NCI-H1436 (cell line): ENCODE measurements around the gene ADARB1.

ENCODE experiments used
- DNase-seq: peaks from one replicate; lab custom pipeline; 2025; lab: John Stamatoyannopoulos, UW

ADARB1 gene

DNA sequence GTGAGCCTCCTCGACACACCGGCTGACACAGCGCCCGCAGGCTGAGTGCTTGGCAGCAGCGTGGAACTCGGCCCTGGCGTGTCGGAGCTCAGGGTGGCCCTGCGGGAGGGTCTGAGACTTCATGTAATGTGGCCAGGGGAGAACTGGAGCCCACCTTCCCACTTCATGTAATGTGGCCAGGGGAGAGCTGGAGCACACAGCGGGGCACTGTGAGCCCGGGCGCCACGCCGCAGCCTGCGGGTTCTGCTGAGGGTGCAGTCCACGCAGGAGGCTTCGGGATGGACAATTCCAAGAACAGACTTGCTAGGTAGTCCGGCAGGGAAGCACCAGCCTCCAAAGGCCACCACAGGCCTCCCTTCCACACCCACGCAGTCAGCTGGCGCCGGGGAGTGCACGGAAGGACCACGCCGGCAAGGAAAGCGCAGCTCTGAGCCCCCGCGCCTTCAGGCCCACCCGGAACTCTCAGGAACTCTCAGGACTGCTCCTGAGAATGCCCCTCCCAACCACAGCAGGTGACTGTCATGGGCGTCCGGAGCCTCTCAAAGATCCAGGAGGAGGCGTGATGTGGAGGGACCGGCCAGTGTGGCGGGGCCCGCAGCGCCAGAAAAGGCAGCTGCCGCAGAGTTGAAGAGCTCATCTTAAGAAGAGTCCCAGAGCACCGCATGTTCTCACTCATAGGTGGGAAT is 19.3 kb upstream of the ADARB1 start:
- no peak for DNase-seq

DNA sequence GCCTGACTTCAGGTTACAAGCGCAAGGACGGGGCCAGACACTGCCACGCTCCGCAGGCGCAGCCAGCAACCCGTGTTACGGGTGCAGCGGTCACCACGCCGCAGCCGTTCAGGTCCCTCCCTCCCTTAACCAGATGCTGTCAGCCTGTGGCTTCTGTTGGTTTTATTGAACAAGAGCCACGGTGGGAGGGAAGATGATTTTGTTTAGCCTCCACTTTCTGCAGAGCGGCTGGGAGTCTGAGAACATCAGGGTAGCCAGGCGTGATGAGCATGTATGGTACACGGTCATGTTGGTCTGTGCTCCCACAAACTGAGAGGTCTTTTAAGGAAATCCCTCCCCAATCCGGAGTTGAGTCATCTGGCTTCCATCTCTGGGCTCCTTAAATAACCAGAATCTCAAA is 18.5 kb upstream of the ADARB1 start:
- no peak for DNase-seq

DNA sequence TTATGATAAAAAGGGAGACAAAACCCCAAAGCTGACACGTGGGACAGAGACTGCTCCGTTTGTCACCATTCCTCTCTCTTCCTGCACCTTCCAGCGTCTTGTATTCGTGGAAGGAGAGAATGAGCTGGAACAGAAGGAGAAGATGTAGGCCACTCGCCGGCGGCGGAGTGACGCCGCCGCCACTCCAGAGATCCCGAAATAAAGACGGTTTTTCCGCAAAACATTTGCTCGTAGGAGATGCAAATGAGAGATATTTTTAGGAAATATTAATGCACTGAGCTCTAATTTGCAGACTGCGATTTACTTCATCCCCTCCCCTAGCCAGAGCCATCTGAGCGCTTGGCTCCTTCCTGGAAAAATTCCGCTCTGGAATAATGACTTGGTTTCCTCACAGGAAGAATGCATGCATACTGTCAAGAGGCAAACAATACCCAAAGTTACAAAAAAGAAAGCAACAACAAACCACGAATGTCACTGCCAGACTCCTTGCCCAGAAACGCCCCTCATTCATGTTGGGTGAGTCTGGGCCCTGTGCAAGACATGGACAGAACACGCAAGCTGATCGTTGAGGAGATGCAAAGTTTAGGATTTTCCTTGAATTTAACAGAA is 18.0 kb upstream of the ADARB1 start:
- DNase-seq = no peak

DNA sequence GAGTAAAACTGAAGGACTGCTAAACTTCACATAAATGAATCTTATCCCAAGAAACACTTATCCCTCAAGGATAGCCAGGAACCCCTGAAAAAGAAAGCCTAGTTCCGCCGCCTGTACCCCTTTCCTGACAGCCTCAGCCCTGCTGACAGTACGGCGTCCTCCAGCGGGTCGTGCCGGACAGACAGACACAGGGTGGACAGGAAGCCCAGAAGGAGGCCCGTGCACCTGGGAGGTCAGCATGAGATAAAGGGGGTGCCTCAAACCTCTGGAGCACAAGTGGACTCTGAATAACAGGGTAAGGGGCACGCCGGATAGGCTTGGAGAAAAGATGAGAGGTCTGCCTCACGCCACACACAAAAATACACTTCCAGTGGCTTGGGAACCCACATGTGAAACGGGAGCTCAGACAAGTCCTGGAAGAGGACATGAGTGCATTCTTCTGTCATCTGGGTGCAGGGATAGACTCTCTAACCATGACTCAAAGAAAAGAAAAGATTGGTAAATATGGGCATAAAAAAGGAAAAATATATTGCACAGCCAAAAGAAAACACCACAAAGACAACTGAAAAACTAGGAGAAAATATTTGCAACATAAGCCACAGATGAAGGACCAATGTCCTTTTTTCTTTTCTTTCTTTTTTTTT is 17.3 kb upstream of the ADARB1 start:
- DNase-seq = no peak

DNA sequence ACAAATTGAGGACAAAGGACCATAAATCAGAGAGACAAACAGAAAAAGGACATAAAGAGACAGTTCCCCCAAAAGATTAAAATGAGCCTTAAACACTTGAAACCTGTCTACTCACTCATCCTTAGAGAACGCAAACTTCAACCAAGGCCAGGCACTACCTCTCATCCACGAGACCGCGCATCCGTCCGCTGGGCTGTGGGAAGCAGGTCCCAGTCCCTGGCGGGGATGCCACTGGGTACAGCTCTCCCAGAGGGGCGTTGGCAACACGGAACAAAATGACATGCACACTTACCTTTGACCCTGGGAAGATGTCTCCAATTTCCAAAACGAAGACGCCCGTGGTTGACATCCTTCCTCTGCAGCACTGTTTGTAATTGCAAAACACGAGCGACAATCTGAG is 16.5 kb upstream of the ADARB1 start:
- no peak for DNase-seq

DNA sequence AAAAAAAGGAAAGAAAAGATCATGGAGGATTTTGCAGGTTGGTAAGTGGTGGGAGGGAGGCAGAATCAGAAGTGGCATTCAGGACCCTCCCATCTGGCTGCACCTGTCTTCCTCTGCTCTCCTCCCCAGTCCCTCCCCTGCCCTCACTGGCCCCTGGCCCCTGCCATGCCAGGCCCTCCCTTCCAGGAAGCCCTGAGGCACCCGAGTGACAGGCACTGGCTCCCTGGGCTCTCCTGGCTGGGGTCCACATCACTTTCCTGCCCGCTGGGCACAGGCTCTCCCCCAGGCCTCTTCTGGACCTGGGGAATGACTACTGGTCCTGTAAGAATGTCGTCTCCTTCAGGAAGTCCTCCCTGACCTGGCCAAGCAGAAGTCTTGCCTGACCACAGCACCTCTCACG is 15.3 kb upstream of the ADARB1 start:
- no peak for DNase-seq

GRCh38 chr21:45060089-45060488 is 14.3 kb upstream of the ADARB1 start:
- no peak for DNase-seq

GRCh38 chr21:45060675-45061311 is 13.6 kb upstream of the ADARB1 start:
- no peak for DNase-seq

GRCh38 chr21:45064091-45064490 is 10.3 kb upstream of the ADARB1 start:
- DNase-seq = no peak

GRCh38 chr21:45064618-45065399 is 9.6 kb upstream of the ADARB1 start:
- DNase-seq = no peak

GRCh38 chr21:45067462-45068285 is 6.7 kb upstream of the ADARB1 start:
- no peak for DNase-seq

DNA sequence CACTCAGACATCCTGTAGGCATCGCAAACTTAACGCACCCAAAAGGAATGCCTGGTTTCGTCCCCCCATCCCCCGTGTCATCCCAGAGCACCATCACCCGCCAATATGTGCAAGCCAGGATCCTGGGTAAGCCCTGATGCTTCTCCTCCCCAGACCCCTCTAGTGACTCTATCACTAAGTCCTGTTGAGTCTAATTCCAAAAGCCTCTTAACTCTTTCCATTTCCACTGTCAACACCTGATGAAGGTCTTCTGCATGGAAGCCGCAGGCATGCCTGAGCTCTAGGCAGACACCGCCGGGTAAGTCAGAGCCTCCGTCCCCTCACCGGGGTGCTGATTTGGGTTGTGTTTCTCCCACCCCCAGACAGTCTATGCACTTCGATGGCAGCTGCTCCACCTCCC is 5.3 kb upstream of the ADARB1 start:
- no peak for DNase-seq

- DNase-seq = no peak
Measured at GRCh38 chr21:45069711-45070110, 4.7 kb upstream of the ADARB1 start.

DNA sequence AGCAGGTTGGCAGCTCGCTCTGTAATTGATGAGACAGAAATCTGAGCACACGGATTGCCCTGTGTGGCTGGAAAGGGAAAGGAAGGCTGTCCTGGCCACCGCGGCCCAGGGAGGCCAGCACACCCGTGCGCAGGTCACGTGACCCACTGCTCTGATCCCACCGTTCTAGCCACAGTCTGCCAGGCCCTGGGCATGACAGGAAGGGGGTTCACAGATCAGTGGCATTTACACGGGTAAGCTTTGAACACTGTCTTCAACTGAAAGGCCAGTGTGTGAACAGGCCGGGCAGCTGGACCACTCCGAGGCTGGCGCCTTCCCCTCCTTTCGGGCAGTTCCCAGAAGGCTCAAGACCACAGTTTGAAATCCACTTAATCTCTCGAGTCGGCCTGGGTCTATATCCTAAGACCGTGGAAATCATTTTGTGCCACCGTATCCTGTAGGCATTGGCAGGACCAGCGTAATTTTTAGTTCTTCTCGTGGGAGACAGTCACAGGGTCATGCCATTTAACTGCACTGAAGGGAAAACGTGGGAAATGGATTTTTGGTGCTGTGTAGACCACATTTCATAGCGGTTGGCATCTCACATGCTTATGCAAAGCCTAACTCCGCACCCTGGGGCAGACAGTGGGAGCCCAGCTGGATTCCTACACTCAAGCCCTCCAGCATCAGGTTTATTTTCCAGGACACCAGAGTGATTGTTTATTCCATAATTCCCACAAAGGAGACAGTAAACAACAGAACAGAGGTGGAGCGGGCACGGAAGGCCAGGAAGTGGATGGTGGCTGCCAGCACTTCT is 3.1 kb upstream of the ADARB1 start:
- no peak for DNase-seq

DNA sequence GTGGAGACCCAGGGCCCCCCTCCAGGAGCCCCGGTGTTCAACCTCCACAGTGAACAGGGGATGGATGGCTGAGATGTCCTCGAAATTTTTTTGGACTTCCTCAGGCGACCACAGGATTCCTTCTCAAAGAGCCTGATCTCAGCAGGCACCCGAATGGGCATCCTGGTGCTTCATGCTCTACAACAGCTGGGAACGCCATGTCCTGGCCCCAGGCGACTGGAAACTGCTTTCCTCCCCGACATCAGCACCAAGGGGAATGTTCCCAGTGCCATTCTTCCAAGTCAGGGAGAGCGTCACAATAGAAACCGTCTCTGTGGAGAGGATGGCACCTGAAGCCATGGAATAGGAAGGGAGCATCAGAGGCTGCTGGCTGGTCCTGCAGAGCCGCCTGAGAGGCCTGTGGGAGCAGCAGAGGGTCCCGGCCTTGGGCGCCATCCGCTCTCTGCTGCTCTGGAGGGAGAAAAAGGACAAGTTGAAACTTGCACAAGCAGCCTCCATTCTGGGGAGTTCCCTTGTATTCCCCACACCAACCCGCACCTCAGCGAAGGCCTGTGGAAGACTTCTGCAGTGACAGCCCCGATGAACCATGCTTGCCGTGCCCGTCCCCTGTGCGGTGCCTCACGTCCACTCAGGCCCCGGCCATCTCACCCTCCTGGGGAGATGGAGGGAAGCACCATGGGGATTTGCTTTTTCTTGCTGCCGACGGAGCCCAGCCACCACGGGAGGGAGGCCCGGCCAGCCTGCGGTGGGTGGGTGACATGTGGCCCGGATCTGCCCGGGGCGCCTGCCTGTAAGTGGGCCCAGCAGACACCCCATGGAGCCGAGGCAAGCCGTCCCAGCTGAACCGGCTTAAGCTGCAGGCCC is 2.3 kb upstream of the ADARB1 start:
- DNase-seq = no peak

GRCh38 chr21:45072738-45073300 is 1.6 kb upstream of the ADARB1 start:
- no peak for DNase-seq

DNA sequence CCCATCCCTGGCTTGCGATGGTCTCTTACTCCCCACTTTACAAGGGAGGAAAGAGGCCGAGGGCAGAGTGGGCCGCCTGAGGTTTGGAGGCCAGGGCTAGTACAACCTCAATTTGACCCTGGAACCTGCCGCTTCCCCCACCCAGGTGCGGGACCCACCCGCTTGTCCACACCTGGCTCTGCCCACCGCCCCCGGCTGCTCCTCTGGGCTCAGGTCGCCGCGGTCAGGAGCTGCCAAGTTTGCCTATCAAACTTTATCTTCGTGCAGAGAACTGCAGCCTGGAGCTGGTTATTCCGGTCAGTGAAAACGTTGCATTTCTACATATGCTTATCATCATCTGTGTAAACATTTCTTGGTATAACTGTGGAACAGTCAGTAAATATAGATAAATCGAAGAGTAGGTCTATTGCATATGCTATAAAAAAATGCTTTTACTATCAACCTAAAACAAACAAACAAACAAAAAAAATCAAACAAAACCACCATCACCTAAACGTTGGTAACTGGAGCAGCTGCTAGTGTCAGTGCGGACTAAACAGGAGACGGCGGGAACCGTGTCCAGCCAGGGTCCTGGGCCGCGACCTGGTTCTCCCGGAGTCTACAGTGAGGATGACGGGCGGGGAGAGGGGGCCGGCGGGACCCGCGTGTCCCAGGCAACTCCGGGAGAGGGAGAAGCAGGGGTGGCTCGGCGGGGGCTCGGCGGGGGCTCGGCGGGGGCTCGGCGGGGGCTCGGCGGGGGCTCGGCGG is 906 bp upstream of the ADARB1 start:
- no peak for DNase-seq

DNA sequence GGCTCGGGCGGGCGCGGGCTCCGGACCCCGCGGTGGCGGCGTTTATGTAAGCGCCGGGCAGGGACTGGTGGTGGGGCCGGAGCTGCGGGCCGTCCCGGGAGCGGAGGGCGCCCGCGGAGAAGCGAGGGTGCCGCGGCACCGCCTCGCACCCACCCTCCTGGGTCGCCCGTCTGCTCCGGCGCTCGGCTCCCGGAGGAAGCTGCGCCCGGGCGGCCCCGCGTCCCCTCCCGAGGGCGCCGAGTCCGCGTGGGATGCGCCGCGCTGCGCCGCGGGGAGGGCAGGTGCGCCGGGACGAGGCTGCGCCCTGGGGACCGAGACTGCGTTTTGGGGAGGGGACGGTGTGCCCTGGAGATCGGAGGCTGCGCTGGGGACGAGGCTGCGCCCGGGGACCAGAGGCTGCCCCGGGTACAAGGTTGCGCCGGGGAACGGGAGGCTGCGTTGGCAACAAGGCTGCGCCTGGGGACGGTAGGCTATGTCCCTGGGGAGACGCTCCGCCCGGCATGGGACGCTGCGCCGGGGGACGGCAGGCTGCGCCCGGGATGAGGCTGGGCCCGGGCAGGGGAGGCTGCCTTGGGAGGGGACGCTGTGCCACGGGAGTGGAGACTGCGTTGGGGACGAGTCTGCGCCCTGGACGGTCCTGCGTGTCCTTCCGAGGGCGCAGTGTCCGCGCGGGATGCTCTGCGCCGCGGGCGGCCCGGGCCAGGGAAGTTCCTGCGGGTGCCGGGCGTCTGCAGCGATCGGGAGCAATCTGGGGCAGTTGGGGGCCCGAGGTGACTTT is 627 bp downstream of the ADARB1 start:
- no peak for DNase-seq
